Osteocyte (in vitro differentiated cells): Measurements from ENCODE around the gene ACTN1. TPM values are rescaled to one million over a fixed set of nuclear protein-coding genes. Genes with fewer than 3 reads are reported as not detected.

ENCODE experiments used
- DNase-seq: peaks from one replicate; pipeline ENCODE4 v3.0.0; 2021; ENCODE audit warnings: mixed read lengths; ENCODE audit not compliant: unreplicated experiment; ENCODE audit errors: extremely low spot score
- H3K27ac Mint-ChIP-seq: one replicate; pipeline ENCODE4 v1.8.0; 2021; ENCODE audit warnings: mild to moderate bottlenecking, mixed read lengths; ENCODE audit not compliant: unreplicated experiment
- H3K27me3 Mint-ChIP-seq: one replicate; pipeline ENCODE4 v1.8.0; 2021; ENCODE audit warnings: mixed read lengths; ENCODE audit not compliant: unreplicated experiment
- H3K36me3 Mint-ChIP-seq: one replicate; pipeline ENCODE4 v1.8.0; 2021; ENCODE audit warnings: mixed read lengths; ENCODE audit not compliant: unreplicated experiment
- H3K4me1 Mint-ChIP-seq: one replicate; pipeline ENCODE4 v1.8.0; 2021; ENCODE audit warnings: mixed read lengths; ENCODE audit not compliant: unreplicated experiment
- H3K4me3 Mint-ChIP-seq: one replicate; pipeline ENCODE4 v1.8.0; 2021; ENCODE audit warnings: mild to moderate bottlenecking, moderate library complexity, mixed read lengths; ENCODE audit not compliant: unreplicated experiment
- H3K9me3 Mint-ChIP-seq: one replicate; pipeline ENCODE4 v1.8.0; 2021; ENCODE audit warnings: mixed read lengths; ENCODE audit not compliant: unreplicated experiment
- total RNA-seq: library from RNA; stranded (reverse); gene quantifications from 2 replicates; pipeline ENCODE4 v1.2.1, GENCODE V29; 2021
- TF ChIP-seq, protein P1 (sequence below): fragments of 200-600 bp; sonication (generic); IDR thresholded peaks from 2 replicates; pipeline ENCODE4 v1.5.0; 2021; ENCODE audit warnings: antibody characterized with exemption, mild to moderate bottlenecking, moderate library complexity

ACTN1 gene
- total RNA-seq, 1 donor from 2014 or later, result 380 TPM

DNA sequence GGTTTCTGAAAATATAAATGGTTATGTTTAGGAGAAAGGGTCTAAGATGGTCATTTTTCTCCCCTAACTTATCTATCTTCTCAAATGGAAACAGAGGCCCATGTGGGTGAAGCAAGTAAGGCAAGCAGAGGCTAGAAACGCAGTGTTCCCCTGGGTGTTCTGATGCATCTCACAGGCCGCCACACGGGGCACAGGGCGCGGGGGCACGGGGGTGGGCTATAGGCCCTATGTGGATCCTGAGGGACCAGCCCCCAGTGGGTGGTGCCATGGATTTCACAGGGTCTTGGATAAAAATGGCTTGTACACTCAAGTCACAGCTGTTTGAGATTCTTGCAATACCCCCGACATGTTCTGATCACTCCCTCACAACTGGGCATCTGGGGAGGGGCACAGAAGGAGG lies 17.7 kb downstream of the ACTN1 start:
- DNase-seq, result no peak
- H3K4me1 Mint-ChIP-seq, result peaks cover 87% of the 10 kb centered on the region
- no peaks in the 10 kb centered on the region for H3K27me3 Mint-ChIP-seq
- H3K9me3 Mint-ChIP-seq, result no peaks in the 10 kb centered on the region
- no peak overlapping the region for H3K4me3 Mint-ChIP-seq
- peaks cover 5% of the 10 kb centered on the region for H3K36me3 Mint-ChIP-seq
- peak overlapping the region; percentile 74 for H3K27ac Mint-ChIP-seq
- TF ChIP-seq, protein P1, sequence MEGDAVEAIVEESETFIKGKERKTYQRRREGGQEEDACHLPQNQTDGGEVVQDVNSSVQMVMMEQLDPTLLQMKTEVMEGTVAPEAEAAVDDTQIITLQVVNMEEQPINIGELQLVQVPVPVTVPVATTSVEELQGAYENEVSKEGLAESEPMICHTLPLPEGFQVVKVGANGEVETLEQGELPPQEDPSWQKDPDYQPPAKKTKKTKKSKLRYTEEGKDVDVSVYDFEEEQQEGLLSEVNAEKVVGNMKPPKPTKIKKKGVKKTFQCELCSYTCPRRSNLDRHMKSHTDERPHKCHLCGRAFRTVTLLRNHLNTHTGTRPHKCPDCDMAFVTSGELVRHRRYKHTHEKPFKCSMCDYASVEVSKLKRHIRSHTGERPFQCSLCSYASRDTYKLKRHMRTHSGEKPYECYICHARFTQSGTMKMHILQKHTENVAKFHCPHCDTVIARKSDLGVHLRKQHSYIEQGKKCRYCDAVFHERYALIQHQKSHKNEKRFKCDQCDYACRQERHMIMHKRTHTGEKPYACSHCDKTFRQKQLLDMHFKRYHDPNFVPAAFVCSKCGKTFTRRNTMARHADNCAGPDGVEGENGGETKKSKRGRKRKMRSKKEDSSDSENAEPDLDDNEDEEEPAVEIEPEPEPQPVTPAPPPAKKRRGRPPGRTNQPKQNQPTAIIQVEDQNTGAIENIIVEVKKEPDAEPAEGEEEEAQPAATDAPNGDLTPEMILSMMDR, result no peak

- peak overlapping the region; percentile 88 for H3K27ac Mint-ChIP-seq
These were observed 19.0 kb downstream of the ACTN1 start for GRCh38 chr14:68960123-68960522.

GRCh38 chr14:68959035-68959434 lies 20.1 kb downstream of the ACTN1 start:
- peak overlapping the region; percentile 88 for H3K27ac Mint-ChIP-seq
- DNase-seq, result no peak
- H3K36me3 Mint-ChIP-seq, result peaks cover 8% of the 10 kb centered on the region
- H3K9me3 Mint-ChIP-seq, result no peaks in the 10 kb centered on the region
- H3K4me1 Mint-ChIP-seq, result peaks cover 87% of the 10 kb centered on the region
- TF ChIP-seq, protein P1, result no peak
- no peaks in the 10 kb centered on the region for H3K27me3 Mint-ChIP-seq
- H3K4me3 Mint-ChIP-seq, result no peak overlapping the region

More at GRCh38 chr14:68960123-68960522, 19.0 kb downstream of the ACTN1 start:
- Mint-ChIP-seq H3K27me3 (no peaks in the 10 kb centered on the region), H3K4me3 (no peak overlapping the region), H3K4me1 (peaks cover 88% of the 10 kb centered on the region), H3K36me3 (peaks cover 8% of the 10 kb centered on the region), H3K9me3 (no peaks in the 10 kb centered on the region)
- TF ChIP-seq, protein P1, result no peak
- DNase-seq, result no peak

GRCh38 chr14:68958553-68958952 lies 20.5 kb downstream of the ACTN1 start:
- peak overlapping the region; percentile 88 for H3K27ac Mint-ChIP-seq
- peaks cover 86% of the 10 kb centered on the region for H3K4me1 Mint-ChIP-seq
- peaks cover 8% of the 10 kb centered on the region for H3K36me3 Mint-ChIP-seq
- no peaks in the 10 kb centered on the region for H3K9me3 Mint-ChIP-seq
- H3K4me3 Mint-ChIP-seq, result no peak overlapping the region
- no peaks in the 10 kb centered on the region for H3K27me3 Mint-ChIP-seq
- TF ChIP-seq, protein P1, result no peak
- DNase-seq, result no peak

GRCh38 chr14:68957775-68958174 lies 21.3 kb downstream of the ACTN1 start:
- Mint-ChIP-seq H3K36me3 (peaks cover 8% of the 10 kb centered on the region), H3K9me3 (no peaks in the 10 kb centered on the region), H3K4me3 (no peak overlapping the region), H3K27me3 (no peaks in the 10 kb centered on the region), H3K4me1 (peaks cover 86% of the 10 kb centered on the region), H3K27ac (peak overlapping the region; percentile 88)
- no peak for DNase-seq
- TF ChIP-seq, protein P1, result no peak
